Psoas muscle (tissue), 8 donors: ENCODE measurements around the gene BCAS1. TPM values are rescaled to one million over a fixed set of nuclear protein-coding genes. Genes with fewer than 3 reads are reported as not detected.

ENCODE experiments used
- ATAC-seq, 4 donors: fragments of 200-7000 bp; cut with Tn5 transposase; one replicate each; pipeline ENCODE4 v1.9.1; 2020; ENCODE audit warnings: moderate library complexity in 3 of 4, mild to moderate bottlenecking in 2 of 4
- DNase-seq, 2 donors: peaks; one replicate each; pipeline ENCODE4 v3.0.0-alpha.2; 2020
- H3K27ac ChIP-seq: fragments of 200-600 bp; one replicate; pipeline ENCODE4 v1.8.0; 2022
- H3K27me3 ChIP-seq, 3 donors: fragments of 200-600 bp in 1 of 3; one replicate each; pipeline versions ENCODE4 v1.6.1 to v1.8.0; 2013 to 2022; ENCODE audit warnings: low read length in 2 of 3, mild to moderate bottlenecking in 2 of 3, moderate library complexity in 1 of 3; ENCODE audit not compliant: insufficient read depth in 3 of 3
- H3K36me3 ChIP-seq, 2 donors: fragments of 200-600 bp in 1 of 2; one replicate each; pipeline versions ENCODE4 v1.6.1 to v1.8.0; 2013 to 2022; ENCODE audit warnings: low read depth in 1 of 2, mild to moderate bottlenecking in 1 of 2, moderate library complexity in 1 of 2; ENCODE audit not compliant: insufficient read depth in 1 of 2
- H3K4me1 ChIP-seq: fragments of 200-600 bp; one replicate; pipeline ENCODE4 v1.8.0; 2022
- H3K4me3 ChIP-seq: fragments of 200-600 bp; one replicate; pipeline ENCODE4 v1.8.0; 2022; ENCODE audit warnings: mild to moderate bottlenecking
- H3K9me3 ChIP-seq: fragments of 200-600 bp; one replicate; pipeline ENCODE4 v1.8.0; 2022
- WGBS, 3 donors: extraction: QIAGEN DNeasy Blood & Tissue Kit; methylation state at CpG; one replicate each; pipeline versions ENCODE4 v1.1.6 to v1.1.7; 2013; 5-methylcytosine and 5-hydroxymethylcytosine counted together
- intact Hi-C, 2 donors: fragments of 100-400 bp; cut with DNase I; formaldehyde crosslinking; loops; one replicate each; pipeline versions ENCODE4 v1.11.0 to v1.14.2; 2022
- polyA plus RNA-seq, 3 donors: library from polyadenylated mRNA; stranded (reverse); fragments of 200-250 nt; gene quantifications; one replicate each; pipeline ENCODE4 v1.2.3, GENCODE V29; 2013
- total RNA-seq, 4 donors: library from RNA; stranded (reverse); fragmentation: NEBNext Ultra II Directional in 2 of 4; extraction: Animal tissue kit (Norgen Biotek cat#: 25700) in 2 of 4; gene quantifications; one replicate each; pipeline versions ENCODE4 v1.2.1 to v1.2.4, GENCODE V29; 2021 to 2023
- TF ChIP-seq, protein P1 (sequence below): fragments of 200-600 bp; IDR thresholded peaks from one replicate; pipeline ENCODE4 v1.8.0; 2022; ENCODE audit warnings: antibody characterized with exemption
- donor health status: healthy with polysubstance abuse.
- donor health status: DM: no; HTN: no; CAD: no; lungs with moderate emphysema.
- donor health status: Bipolar disorder and iron deficiency.
- donor health status: healthy.
- donor health status: DM: yes; HTN: yes; CAD: no.
- donor health status: DM: no; HTN: no; CAD: no.
- donor health status: DM: no; HTN: no; CAD: no.
- donor health status: DM: yes; HTN: yes; CAD: no.

The BCAS1 gene
- total and polyA plus RNA-seq, 7 donors = 0.01 to 0.26 (median 0.16) TPM; not detected in 2

DNA sequence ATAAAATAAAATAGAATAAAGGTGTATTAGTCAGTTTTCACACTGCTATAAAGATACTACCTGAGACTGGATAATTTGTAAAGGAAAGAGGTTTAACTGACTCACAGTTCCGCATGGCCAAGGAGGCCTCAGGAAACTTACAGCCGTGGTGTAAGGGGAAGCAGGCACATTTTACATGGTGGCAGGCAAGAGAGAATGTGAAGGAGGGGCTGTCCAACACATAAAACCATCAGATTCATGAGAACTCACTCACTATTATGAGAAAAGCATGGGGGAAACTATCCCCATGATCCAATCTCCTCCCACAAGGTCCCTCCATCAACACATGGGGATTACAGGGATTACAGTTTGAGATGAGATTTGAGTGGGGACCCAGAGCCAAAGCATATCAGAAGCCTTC, 41.1 kb upstream of the BCAS1 start:
- Histone ChIP-seq H3K27ac (no peak overlapping the region), H3K36me3 (no peaks in the 10 kb centered on the region), H3K9me3 (no peaks in the 10 kb centered on the region), H3K4me1 (no peaks in the 10 kb centered on the region), H3K4me3 (no peak overlapping the region), H3K27me3 (no peaks in the 10 kb centered on the region)
- no peak for DNase-seq
- intact Hi-C loops = no loop called here
- TF ChIP-seq, protein P1, sequence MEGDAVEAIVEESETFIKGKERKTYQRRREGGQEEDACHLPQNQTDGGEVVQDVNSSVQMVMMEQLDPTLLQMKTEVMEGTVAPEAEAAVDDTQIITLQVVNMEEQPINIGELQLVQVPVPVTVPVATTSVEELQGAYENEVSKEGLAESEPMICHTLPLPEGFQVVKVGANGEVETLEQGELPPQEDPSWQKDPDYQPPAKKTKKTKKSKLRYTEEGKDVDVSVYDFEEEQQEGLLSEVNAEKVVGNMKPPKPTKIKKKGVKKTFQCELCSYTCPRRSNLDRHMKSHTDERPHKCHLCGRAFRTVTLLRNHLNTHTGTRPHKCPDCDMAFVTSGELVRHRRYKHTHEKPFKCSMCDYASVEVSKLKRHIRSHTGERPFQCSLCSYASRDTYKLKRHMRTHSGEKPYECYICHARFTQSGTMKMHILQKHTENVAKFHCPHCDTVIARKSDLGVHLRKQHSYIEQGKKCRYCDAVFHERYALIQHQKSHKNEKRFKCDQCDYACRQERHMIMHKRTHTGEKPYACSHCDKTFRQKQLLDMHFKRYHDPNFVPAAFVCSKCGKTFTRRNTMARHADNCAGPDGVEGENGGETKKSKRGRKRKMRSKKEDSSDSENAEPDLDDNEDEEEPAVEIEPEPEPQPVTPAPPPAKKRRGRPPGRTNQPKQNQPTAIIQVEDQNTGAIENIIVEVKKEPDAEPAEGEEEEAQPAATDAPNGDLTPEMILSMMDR = no peak
- ATAC-seq = no peak
- WGBS, 3 donors = 84 to 98% (median 89%) methylated on average over 2 of the region's 2 CpGs

DNA sequence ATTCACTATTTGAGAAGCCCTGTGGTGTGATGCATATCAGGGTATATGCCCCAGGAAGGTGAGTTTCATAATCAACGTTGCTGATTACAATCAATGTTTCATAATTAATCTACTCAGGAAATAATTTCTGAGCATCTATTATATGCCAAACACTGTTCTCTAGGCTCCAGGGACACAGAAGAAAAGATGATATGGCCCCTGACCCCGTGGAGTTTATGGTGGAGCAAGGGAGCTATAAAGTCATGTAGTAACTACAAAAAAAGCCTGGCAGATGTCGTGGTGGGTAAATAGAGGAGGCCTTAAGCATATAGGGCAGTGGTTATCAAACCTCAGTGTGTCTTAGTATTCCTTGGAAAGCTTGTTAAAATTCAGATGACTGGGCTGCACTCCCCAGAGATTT, 40.1 kb upstream of the BCAS1 start:
- TF ChIP-seq, protein P1 = no peak
- ATAC-seq (no peak), DNase-seq (no peak)
- no peak overlapping the region for H3K27ac ChIP-seq
- no peaks in the 10 kb centered on the region for H3K9me3 ChIP-seq
- intact Hi-C loops = no loop called here
- no peaks in the 10 kb centered on the region for H3K36me3 ChIP-seq
- no peak overlapping the region for H3K4me3 ChIP-seq
- no peaks in the 10 kb centered on the region for H3K4me1 ChIP-seq
- WGBS, 3 donors = 63 to 68% (median 67%) methylated on average over 3 of the region's 3 CpGs
- no peaks in the 10 kb centered on the region for H3K27me3 ChIP-seq

DNA sequence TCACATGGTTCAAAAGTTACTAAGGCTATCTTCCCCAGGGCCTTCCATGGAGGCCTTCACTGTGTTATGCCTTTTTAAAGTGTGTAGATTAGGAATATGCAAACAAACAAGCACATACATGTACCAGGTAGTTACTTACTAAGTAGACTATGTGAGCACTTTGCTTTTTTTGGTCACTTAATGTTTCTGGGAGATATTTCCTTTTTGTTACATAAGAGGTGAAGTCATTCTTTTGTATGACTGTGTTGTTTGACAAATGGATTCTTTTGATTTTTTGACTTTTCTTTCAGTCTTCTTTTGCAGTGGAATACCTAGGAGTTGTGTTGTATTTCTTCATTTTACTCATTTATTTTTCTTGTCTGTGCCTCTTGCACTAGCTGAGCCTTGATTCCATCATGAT, 39.6 kb upstream of the BCAS1 start:
- no peak overlapping the region for H3K27ac ChIP-seq
- no peaks in the 10 kb centered on the region for H3K4me1 ChIP-seq
- intact Hi-C loops = no loop called here
- H3K4me3 ChIP-seq = no peak overlapping the region
- TF ChIP-seq, protein P1 = no peak
- DNase-seq (no peak), ATAC-seq (no peak)
- H3K36me3 ChIP-seq = no peaks in the 10 kb centered on the region
- H3K27me3 ChIP-seq = no peaks in the 10 kb centered on the region
- H3K9me3 ChIP-seq = no peaks in the 10 kb centered on the region

DNA sequence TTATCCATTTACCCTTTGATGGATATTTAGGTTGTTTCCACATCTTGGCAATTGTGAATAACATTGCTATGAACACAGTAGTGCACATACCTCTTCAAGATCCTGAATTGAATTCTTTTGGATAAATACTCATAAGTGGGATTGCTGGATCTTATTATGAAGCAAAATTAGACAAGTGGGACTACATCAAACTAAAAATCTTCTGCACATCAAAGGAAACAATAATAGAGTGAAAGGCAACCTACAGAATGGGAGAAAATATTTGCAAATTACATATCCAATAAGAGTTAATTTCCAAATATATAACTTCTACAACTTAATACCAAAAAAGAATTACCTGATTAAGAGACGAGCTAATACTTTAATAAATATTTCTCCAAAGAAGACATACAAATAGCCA, 38.4 kb upstream of the BCAS1 start:
- no peak for ATAC-seq
- Histone ChIP-seq H3K9me3 (no peaks in the 10 kb centered on the region), H3K4me1 (no peaks in the 10 kb centered on the region), H3K4me3 (no peak overlapping the region), H3K27me3 (no peaks in the 10 kb centered on the region), H3K27ac (no peak overlapping the region), H3K36me3 (no peaks in the 10 kb centered on the region)
- intact Hi-C loops = no loop called here
- DNase-seq = no peak
- WGBS, 3 donors = 93 to 95% (median 94%) methylated on average over 1 of the region's 1 CpG
- TF ChIP-seq, protein P1 = no peak

DNA sequence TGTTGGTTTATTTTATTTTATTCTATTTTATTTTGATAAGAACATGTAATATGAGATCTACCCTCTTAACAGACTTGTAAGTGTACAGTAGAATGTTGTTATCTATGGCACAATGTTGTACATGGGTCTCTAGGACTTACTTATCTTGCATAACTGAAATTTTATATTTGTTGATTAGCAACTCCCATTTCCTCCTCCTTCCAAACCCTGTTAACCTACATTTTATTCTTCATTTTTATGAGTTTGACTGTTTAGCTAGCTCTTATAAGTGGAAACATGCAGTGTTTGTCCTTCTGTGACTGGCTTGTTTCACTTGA, 37.9 kb upstream of the BCAS1 start:
- no peak overlapping the region for H3K27ac ChIP-seq
- H3K36me3 ChIP-seq = no peaks in the 10 kb centered on the region
- H3K4me1 ChIP-seq = no peaks in the 10 kb centered on the region
- DNase-seq = no peak
- no peaks in the 10 kb centered on the region for H3K27me3 ChIP-seq
- TF ChIP-seq, protein P1 = no peak
- no peak overlapping the region for H3K4me3 ChIP-seq
- no peaks in the 10 kb centered on the region for H3K9me3 ChIP-seq
- intact Hi-C loops = no loop called here
- no peak for ATAC-seq
